Thoracic aorta (tissue), 2 donors: Measurements from ENCODE around the gene SCAP. TPM values are rescaled to one million over a fixed set of nuclear protein-coding genes. Genes with fewer than 3 reads are reported as not detected.

Source experiments
- ATAC-seq: fragments of 150-250 bp; one replicate; pipeline ENCODE4 v1.8.0; 2017; ENCODE audit warnings: low read depth; ENCODE audit not compliant: insufficient number of reproducible peaks, low FRiP score
- DNase-seq: peaks from one replicate; pipeline ENCODE4 v3.0.0-alpha.2; 2020; ENCODE audit warnings: low spot score
- H3K27ac ChIP-seq, 2 donors: fragments of 200-600 bp; sonication (generic); 1 replicate in 1 of 2; 2 replicates in 1 of 2; pipeline ENCODE4 v1.5.1; 2016; ENCODE audit warnings: mild to moderate bottlenecking in 2 of 2, moderate library complexity in 2 of 2
- H3K27me3 ChIP-seq: fragments of 200-600 bp; sonication (generic); replicated peaks from 2 replicates; pipeline ENCODE4 v1.6.0; 2016; ENCODE audit warnings: mild to moderate bottlenecking; ENCODE audit not compliant: insufficient read depth
- H3K36me3 ChIP-seq: fragments of 200-600 bp; sonication (generic); one replicate; pipeline ENCODE4 v1.5.1; 2016
- H3K4me1 ChIP-seq, 2 donors: fragments of 200-600 bp; sonication (generic); 1 replicate in 1 of 2; 2 replicates in 1 of 2; pipeline versions ENCODE4 v1.5.1 to v1.6.0; 2016; ENCODE audit warnings: low read depth in 2 of 2, mild to moderate bottlenecking in 1 of 2; ENCODE audit not compliant: control insufficient read depth in 1 of 2
- H3K4me3 ChIP-seq: fragments of 200-600 bp; sonication (generic); 2 replicates; pipeline ENCODE4 v1.5.1; 2016; ENCODE audit warnings: mild to moderate bottlenecking
- H3K9me3 ChIP-seq: fragments of 200-600 bp; sonication (generic); 2 replicates; pipeline ENCODE4 v1.5.1; 2016
- total RNA-seq, 2 donors: library from RNA; depleted of rRNA; stranded (reverse); fragments of >200 nt; gene quantifications; one replicate each; pipeline versions ENCODE4 v1.1.0 to v1.2.3, GENCODE V29; 2016
- TF ChIP-seq, protein P1 (sequence below): fragments of 200-600 bp; sonication (generic); IDR thresholded peaks from one replicate; pipeline ENCODE4 v1.5.1; 2019; ENCODE audit warnings: antibody characterized with exemption

SCAP gene
- total RNA-seq, 2 donors from 2014 or later, result 80.0 to 106 TPM

- no peak for ATAC-seq
- Histone ChIP-seq H3K27me3 (no peaks in the 10 kb centered on the region), H3K4me1 (no peaks in the 10 kb centered on the region), H3K36me3 (peaks cover 75% of the 10 kb centered on the region), H3K9me3 (no peaks in the 10 kb centered on the region), H3K27ac (no peak overlapping the region), H3K4me3 (no peak overlapping the region)
- no peak for DNase-seq
- TF ChIP-seq, protein P1, sequence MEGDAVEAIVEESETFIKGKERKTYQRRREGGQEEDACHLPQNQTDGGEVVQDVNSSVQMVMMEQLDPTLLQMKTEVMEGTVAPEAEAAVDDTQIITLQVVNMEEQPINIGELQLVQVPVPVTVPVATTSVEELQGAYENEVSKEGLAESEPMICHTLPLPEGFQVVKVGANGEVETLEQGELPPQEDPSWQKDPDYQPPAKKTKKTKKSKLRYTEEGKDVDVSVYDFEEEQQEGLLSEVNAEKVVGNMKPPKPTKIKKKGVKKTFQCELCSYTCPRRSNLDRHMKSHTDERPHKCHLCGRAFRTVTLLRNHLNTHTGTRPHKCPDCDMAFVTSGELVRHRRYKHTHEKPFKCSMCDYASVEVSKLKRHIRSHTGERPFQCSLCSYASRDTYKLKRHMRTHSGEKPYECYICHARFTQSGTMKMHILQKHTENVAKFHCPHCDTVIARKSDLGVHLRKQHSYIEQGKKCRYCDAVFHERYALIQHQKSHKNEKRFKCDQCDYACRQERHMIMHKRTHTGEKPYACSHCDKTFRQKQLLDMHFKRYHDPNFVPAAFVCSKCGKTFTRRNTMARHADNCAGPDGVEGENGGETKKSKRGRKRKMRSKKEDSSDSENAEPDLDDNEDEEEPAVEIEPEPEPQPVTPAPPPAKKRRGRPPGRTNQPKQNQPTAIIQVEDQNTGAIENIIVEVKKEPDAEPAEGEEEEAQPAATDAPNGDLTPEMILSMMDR, result no peak
Observed at GRCh38 chr3:47412842-47413520, 62.8 kb downstream of the SCAP start.

DNA sequence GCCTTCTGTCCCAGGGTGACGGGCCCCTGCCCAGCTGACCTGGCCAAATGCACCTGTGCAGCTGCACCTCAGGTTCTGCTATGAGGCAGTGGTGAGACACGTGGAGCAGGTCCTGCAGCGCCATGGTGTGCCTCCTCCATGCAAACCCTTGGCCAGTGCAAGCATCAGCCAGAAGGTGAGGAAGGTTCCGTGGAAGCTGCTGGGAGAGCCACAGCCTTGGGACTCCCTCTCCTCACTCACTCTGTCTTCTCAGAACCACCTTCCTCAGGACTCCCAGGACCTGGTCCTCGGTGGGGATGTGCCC lies 63.3 kb downstream of the SCAP start:
- Histone ChIP-seq H3K4me1 (no peaks in the 10 kb centered on the region), H3K27me3 (no peaks in the 10 kb centered on the region), H3K27ac (no peak overlapping the region), H3K9me3 (no peaks in the 10 kb centered on the region), H3K4me3 (no peak overlapping the region), H3K36me3 (peaks cover 81% of the 10 kb centered on the region)
- TF ChIP-seq, protein P1, result no peak
- DNase-seq (no peak), ATAC-seq (no peak)

DNA sequence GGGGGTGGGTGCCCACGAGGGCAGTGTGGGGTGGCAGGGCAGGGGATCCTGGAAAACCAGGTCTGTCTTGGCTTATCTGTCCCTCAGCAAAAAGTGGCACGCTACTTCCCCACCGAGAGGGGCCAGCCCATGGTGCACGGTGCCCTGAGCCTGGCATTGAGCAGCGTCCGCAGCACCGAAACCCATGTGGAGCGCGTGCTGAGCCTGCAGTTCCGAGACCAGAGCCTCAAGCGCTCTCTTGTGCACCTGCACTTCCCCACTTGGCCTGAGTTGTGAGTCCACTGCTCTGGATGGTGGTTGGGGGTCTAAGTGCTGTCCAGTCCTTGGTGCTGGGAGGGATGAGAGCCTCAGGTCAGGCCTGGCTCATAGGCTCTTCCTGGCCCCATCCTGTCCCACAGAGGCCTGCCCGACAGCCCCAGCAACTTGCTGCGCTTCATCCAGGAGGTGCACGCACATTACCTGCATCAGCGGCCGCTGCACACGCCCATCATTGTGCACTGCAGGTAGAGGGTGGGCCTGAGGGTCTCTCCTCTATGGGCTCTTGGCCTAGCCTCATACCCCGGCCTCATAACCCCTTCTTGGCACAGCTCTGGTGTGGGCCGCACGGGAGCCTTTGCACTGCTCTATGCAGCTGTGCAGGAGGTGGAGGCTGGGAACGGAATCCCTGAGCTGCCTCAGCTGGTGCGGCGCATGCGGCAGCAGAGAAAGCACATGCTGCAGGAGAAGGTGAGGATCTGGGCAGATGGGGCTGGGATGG lies 63.9 kb downstream of the SCAP start:
- H3K36me3 ChIP-seq, result peaks cover 81% of the 10 kb centered on the region
- no peaks in the 10 kb centered on the region for H3K27me3 ChIP-seq

GRCh38 chr3:47410801-47411646 lies 64.7 kb downstream of the SCAP start:
- Histone ChIP-seq H3K4me1 (peaks cover 0 to 3% of the 10 kb centered on the region in 2 donors), H3K9me3 (no peaks in the 10 kb centered on the region), H3K27ac (no peak overlapping the region), H3K36me3 (peaks cover 88% of the 10 kb centered on the region), H3K4me3 (no peak overlapping the region), H3K27me3 (no peaks in the 10 kb centered on the region)
- ATAC-seq (no peak), DNase-seq (no peak)
- TF ChIP-seq, protein P1, result no peak

More for the DNA sequence above, 63.9 kb downstream of the SCAP start:
- Histone ChIP-seq H3K27ac (no peak overlapping the region), H3K4me3 (no peak overlapping the region), H3K4me1 (no peaks in the 10 kb centered on the region), H3K9me3 (no peaks in the 10 kb centered on the region)
- TF ChIP-seq, protein P1, result no peak
- ATAC-seq, result no peak
- DNase-seq, result no peak

DNA sequence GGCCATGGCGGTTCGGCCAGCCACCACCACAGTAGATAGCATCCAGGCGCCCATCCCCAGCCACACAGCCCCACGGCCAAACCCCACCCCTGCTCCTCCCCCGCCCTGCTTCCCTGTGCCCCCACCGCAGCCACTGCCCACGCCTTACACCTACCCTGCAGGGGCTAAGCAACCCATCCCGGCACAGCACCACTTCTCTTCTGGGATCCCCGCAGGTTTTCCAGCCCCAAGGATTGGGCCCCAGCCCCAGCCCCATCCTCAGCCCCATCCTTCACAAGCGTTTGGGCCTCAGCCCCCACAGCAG lies 65.4 kb downstream of the SCAP start:
- Histone ChIP-seq H3K27me3 (no peaks in the 10 kb centered on the region), H3K27ac (no peak overlapping the region), H3K9me3 (no peaks in the 10 kb centered on the region), H3K4me3 (no peak overlapping the region), H3K36me3 (peaks cover 91% of the 10 kb centered on the region), H3K4me1 (peaks cover 0 to 10% of the 10 kb centered on the region in 2 donors)
- TF ChIP-seq, protein P1, result no peak
- DNase-seq (no peak), ATAC-seq (no peak)
